Esophagus muscularis mucosa (tissue), 3 donors: ENCODE results near the gene TAC4.

Experiments
- POLR2A ChIP-seq: fragments of 450-650 bp; IDR thresholded peaks from one replicate; pipeline ENCODE4 v1.6.1; 2017; ENCODE audit warnings: antibody characterized with exemption, moderate library complexity, mild to moderate bottlenecking, low read depth
- TF ChIP-seq, protein P1 (sequence below), 3 experiments: fragments of 200-600 bp in 2 of 3; fragments of 450-650 bp in 1 of 3; sonication (generic) in 2 of 3; IDR thresholded peaks; one replicate each; pipeline ENCODE4 v1.5.1; 2017 to 2019; ENCODE audit warnings: antibody characterized with exemption in 3 of 3, mild to moderate bottlenecking in 2 of 3, moderate library complexity in 1 of 3

DNA sequence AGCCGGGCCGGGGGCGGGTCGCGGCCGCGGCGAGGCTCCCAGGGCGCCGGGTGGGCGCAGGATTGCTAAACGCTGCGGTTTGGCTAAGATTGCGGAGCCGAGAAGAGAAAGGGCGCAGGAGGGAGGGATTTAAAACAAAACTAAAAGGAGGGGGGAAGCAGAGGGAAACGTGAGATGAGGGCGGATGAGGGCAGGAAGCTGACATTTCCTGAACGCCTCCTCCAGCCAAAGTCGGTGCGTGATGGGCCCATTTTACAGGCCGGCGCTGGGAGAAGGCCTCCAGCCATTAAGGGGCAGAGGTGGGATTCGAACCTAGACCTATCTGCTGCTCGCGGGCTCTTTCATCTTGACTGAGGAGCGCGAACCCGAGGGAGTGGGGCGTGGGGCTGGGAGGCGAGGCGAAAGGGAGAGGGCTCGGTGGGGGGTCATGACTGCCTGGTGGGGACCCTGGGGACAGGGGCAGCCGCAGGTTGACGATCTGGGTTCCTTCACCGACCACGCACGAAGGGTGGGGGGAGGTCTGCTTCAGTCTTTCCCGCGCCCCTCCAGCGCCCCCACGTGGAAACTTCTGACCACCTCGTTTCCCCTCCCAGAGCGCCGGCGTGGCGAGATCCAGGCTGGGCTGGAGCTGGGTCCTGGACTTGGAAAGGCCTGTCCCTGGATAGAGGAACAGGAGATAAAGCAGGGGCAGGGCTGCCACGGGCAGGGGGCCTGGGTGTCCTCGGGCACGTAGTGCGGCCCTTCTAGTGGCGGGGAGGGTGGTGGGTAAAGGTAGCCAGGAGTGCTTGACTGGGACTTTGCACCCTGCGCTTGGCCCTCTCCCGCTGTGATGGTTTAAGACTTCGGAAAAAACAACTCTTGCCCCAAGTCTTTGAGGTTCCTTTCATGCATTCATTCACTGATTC is 3.8 kb upstream of the TAC4 start:
- TF ChIP-seq, protein P1, sequence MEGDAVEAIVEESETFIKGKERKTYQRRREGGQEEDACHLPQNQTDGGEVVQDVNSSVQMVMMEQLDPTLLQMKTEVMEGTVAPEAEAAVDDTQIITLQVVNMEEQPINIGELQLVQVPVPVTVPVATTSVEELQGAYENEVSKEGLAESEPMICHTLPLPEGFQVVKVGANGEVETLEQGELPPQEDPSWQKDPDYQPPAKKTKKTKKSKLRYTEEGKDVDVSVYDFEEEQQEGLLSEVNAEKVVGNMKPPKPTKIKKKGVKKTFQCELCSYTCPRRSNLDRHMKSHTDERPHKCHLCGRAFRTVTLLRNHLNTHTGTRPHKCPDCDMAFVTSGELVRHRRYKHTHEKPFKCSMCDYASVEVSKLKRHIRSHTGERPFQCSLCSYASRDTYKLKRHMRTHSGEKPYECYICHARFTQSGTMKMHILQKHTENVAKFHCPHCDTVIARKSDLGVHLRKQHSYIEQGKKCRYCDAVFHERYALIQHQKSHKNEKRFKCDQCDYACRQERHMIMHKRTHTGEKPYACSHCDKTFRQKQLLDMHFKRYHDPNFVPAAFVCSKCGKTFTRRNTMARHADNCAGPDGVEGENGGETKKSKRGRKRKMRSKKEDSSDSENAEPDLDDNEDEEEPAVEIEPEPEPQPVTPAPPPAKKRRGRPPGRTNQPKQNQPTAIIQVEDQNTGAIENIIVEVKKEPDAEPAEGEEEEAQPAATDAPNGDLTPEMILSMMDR (IDR thresholded peaks at IDR 0.05) = peak; percentile 70 to 73 (median 71)
- no peak for TF ChIP-seq POLR2A
